Panc1 (cell line): ENCODE data around the gene MUCL3. TPM values are rescaled to one million over a fixed set of nuclear protein-coding genes. Genes with fewer than 3 reads are reported as not detected.

Experiments used
- ATAC-seq: fragments of 200-7000 bp; cut with Tn5 transposase; 2 replicates; pipeline ENCODE4 v1.9.1; 2020; ENCODE audit warnings: mild to moderate bottlenecking, moderate library complexity
- BruUV-seq: library from RNA; stranded (reverse); fragments of 400-500 nt; replicated peaks from 2 replicates; lab custom pipeline; 2021; lab: Mats Ljungman, UMichigan
- CTCF ChIA-PET: fragments of 300-600 bp; sonication (Branson Sonifier 250); formaldehyde crosslinking; loops from one replicate; lab custom pipeline; 2022; ENCODE audit warnings: antibody characterized with exemption; lab: Charles Lee
- POLR2A ChIA-PET: fragments of 300-600 bp; sonication (Branson Sonifier 250); formaldehyde crosslinking; loops from one replicate; lab custom pipeline; 2022; ENCODE audit warnings: antibody characterized with exemption; lab: Charles Lee
- DNase-seq: peaks from one replicate; pipeline ENCODE4 v3.0.0-alpha.2; 2010; ENCODE audit warnings: low read depth, low spot score
- H3K27ac ChIP-seq: 2 replicates; pipeline ENCODE4 v1.5.1; 2011; ENCODE audit warnings: mild to moderate bottlenecking, low read length, inconsistent platforms
- H3K27me3 ChIP-seq: fragments of 200-500 bp; sonication (Bioruptor generic); 2 replicates; pipeline ENCODE4 v1.6.0; 2014; ENCODE audit warnings: low read length, inconsistent platforms; ENCODE audit not compliant: control insufficient read depth, insufficient read depth
- H3K36me3 ChIP-seq: fragments of 200-500 bp; sonication (Bioruptor generic); 2 replicates; pipeline ENCODE4 v1.5.1; 2014; ENCODE audit warnings: inconsistent platforms, mild to moderate bottlenecking, low read length, moderate library complexity; ENCODE audit not compliant: control insufficient read depth, insufficient read depth
- H3K4me1 ChIP-seq: 2 replicates; pipeline ENCODE4 v1.5.1; 2011; ENCODE audit warnings: inconsistent platforms, mild to moderate bottlenecking, low read length, moderate library complexity; ENCODE audit not compliant: control insufficient read depth, insufficient read depth
- H3K4me3 ChIP-seq, 2 experiments: 2 replicates each; pipeline ENCODE4 v1.5.1; 2011 to 2012; ENCODE audit warnings: low read depth in 2 of 2, low read length in 2 of 2, mild to moderate bottlenecking in 2 of 2, inconsistent platforms in 1 of 2, moderate library complexity in 1 of 2
- H3K9me3 ChIP-seq: fragments of 200-500 bp; sonication (Bioruptor generic); 2 replicates; pipeline ENCODE4 v1.5.1; 2014; ENCODE audit warnings: low read depth, mild to moderate bottlenecking, inconsistent platforms, low read length, moderate library complexity; ENCODE audit not compliant: control insufficient read depth, insufficient read depth
- POLR2AphosphoS5 ChIP-seq: IDR thresholded peaks from 2 replicates; pipeline ENCODE4 v1.6.1; 2012; ENCODE audit warnings: mild to moderate bottlenecking, low read depth, low read length, moderate library complexity
- SIN3A ChIP-seq: IDR thresholded peaks from 2 replicates; pipeline ENCODE4 v1.6.1; 2012; ENCODE audit warnings: low read depth, mild to moderate bottlenecking, low read length, moderate library complexity, borderline replicate concordance; ENCODE audit not compliant: insufficient read depth
- TCF7L2 ChIP-seq: IDR thresholded peaks from 2 replicates; pipeline ENCODE4 v1.6.1; 2011; ENCODE audit warnings: mild to moderate bottlenecking, low read depth, low read length, inconsistent platforms
- in situ Hi-C: cut with HindIII; loops from 2 replicates; pipeline ENCODE4 v1.10.0; 2016; ENCODE audit warnings: low sequenced_read_pairs, low pct_unique_long_range_greater_than_20kb
- intact Hi-C: fragments of 100-400 bp; cut with micrococcal nuclease; formaldehyde crosslinking; loops from one replicate; pipeline ENCODE4 v1.10.0; 2022; ENCODE audit not compliant: unreplicated experiment
- total RNA-seq: library from RNA; stranded (reverse); gene quantifications from one replicate; pipeline ENCODE4 v1.2.1, GENCODE V29; 2021; ENCODE audit not compliant: unreplicated experiment
- TF ChIP-seq, protein P1 (sequence below), 2 experiments: IDR thresholded peaks; 2 replicates each; pipeline ENCODE4 v1.6.1; 2011 to 2012; ENCODE audit warnings: low read depth in 2 of 2, control low read depth in 1 of 2, low read length in 1 of 2, mild to moderate bottlenecking in 1 of 2, moderate library complexity in 1 of 2; ENCODE audit not compliant: insufficient read depth in 1 of 2
- TF ChIP-seq, protein P2 (sequence below): fragments of 450-650 bp; IDR thresholded peaks from 2 replicates; pipeline ENCODE4 v1.5.1; 2017; ENCODE audit warnings: mild to moderate bottlenecking

MUCL3 gene
- total RNA-seq, 1 experiment from 2014 or later, result not detected

DNA sequence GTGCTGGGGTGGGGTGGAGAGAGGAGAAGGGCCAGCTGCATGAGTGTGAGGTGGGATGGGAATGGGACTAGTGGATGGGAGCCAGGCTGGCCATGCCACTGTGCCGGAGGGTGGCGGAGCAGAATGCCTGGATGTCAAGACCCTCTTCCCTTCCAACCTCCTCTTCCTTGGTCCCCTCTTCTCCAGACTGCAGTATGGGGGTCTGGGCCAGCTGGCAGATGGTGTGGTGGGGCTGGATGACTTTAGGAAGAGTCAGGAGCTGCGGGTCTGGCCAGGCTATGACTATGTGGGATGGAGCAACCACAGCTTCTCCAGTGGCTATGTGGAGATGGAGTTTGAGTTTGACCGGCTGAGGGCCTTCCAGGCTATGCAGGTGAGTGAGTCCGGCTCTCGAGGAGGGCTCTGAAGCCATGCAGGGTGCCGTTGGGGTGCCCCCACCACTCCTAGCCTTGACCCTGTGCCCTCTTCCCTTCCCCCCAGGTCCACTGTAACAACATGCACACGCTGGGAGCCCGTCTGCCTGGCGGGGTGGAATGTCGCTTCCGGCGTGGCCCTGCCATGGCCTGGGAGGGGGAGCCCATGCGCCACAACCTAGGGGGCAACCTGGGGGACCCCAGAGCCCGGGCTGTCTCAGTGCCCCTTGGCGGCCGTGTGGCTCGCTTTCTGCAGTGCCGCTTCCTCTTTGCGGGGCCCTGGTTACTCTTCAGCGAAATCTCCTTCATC, 48.8 kb upstream of the MUCL3 start:
- TF ChIP-seq, protein P1, sequence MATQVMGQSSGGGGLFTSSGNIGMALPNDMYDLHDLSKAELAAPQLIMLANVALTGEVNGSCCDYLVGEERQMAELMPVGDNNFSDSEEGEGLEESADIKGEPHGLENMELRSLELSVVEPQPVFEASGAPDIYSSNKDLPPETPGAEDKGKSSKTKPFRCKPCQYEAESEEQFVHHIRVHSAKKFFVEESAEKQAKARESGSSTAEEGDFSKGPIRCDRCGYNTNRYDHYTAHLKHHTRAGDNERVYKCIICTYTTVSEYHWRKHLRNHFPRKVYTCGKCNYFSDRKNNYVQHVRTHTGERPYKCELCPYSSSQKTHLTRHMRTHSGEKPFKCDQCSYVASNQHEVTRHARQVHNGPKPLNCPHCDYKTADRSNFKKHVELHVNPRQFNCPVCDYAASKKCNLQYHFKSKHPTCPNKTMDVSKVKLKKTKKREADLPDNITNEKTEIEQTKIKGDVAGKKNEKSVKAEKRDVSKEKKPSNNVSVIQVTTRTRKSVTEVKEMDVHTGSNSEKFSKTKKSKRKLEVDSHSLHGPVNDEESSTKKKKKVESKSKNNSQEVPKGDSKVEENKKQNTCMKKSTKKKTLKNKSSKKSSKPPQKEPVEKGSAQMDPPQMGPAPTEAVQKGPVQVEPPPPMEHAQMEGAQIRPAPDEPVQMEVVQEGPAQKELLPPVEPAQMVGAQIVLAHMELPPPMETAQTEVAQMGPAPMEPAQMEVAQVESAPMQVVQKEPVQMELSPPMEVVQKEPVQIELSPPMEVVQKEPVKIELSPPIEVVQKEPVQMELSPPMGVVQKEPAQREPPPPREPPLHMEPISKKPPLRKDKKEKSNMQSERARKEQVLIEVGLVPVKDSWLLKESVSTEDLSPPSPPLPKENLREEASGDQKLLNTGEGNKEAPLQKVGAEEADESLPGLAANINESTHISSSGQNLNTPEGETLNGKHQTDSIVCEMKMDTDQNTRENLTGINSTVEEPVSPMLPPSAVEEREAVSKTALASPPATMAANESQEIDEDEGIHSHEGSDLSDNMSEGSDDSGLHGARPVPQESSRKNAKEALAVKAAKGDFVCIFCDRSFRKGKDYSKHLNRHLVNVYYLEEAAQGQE (IDR thresholded peaks at IDR 0.05; ENCODE audit: insufficient read depth in 1 of 2, low read depth in 2 of 2, low read length in 1 of 2), result no peak
- TF ChIP-seq SIN3A, result no peak
- no peak for TF ChIP-seq POLR2AphosphoS5
- TF ChIP-seq TCF7L2, result no peak
- TF ChIP-seq, protein P2, sequence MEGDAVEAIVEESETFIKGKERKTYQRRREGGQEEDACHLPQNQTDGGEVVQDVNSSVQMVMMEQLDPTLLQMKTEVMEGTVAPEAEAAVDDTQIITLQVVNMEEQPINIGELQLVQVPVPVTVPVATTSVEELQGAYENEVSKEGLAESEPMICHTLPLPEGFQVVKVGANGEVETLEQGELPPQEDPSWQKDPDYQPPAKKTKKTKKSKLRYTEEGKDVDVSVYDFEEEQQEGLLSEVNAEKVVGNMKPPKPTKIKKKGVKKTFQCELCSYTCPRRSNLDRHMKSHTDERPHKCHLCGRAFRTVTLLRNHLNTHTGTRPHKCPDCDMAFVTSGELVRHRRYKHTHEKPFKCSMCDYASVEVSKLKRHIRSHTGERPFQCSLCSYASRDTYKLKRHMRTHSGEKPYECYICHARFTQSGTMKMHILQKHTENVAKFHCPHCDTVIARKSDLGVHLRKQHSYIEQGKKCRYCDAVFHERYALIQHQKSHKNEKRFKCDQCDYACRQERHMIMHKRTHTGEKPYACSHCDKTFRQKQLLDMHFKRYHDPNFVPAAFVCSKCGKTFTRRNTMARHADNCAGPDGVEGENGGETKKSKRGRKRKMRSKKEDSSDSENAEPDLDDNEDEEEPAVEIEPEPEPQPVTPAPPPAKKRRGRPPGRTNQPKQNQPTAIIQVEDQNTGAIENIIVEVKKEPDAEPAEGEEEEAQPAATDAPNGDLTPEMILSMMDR, result no peak
- H3K4me1 ChIP-seq, result peaks cover 5% of the 10 kb centered on the region
- no TSS peak for BruUV-seq
- no peak overlapping the region for H3K27ac ChIP-seq
- ChIA-PET POLR2A (no interaction called here), CTCF (interaction anchor here (0.6 kb wide), 1 partner anchor 38 kb away, joined by 11 read pairs; no protein-coding TSS in a partner anchor)
- DNase-seq (no peak), ATAC-seq (no peak)
- no peak overlapping the region for H3K4me3 ChIP-seq
- H3K9me3 ChIP-seq, result no peaks in the 10 kb centered on the region
- intact Hi-C loops (no loop called here), in situ Hi-C loops (no loop called here)
- H3K27me3 ChIP-seq, result no peaks in the 10 kb centered on the region
- no peaks in the 10 kb centered on the region for H3K36me3 ChIP-seq

DNA sequence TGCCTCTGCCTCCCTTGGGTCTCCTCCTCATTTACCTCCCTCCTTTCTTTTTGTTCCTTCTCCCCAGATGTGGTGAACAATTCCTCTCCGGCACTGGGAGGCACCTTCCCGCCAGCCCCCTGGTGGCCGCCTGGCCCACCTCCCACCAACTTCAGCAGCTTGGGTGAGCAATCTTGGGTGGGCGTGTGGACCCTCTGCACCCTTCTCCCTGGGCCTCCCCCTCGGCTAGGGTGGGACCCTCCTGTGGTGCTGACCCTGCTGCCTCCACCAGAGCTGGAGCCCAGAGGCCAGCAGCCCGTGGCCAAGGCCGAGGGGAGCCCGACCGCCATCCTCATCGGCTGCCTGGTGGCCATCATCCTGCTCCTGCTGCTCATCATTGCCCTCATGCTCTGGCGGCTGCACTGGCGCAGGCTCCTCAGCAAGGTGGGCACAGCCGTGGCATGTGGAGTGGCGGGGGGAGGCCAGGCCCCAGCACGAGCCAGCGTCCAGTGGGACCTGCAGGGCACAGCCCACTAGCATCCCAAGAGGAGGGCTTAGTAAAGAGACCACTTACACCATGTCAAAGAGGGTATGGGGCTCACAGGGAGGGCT, 47.7 kb upstream of the MUCL3 start:
- DNase-seq (no peak), ATAC-seq (no peak)
- no peak for TF ChIP-seq POLR2AphosphoS5
- TF ChIP-seq, protein P2, result no peak
- TF ChIP-seq TCF7L2, result no peak
- no peak for TF ChIP-seq SIN3A
- TF ChIP-seq, protein P1 (IDR thresholded peaks at IDR 0.05; ENCODE audit: insufficient read depth in 1 of 2, low read depth in 2 of 2, low read length in 1 of 2), result no peak
- in situ Hi-C loops (no loop called here), intact Hi-C loops (no loop called here)
- no peaks in the 10 kb centered on the region for H3K9me3 ChIP-seq
- H3K27me3 ChIP-seq, result no peaks in the 10 kb centered on the region
- POLR2A ChIA-PET, result no interaction called here
- CTCF ChIA-PET, result no interaction called here
- no peaks in the 10 kb centered on the region; the same call in 1 of the 2 replicates for H3K4me1 ChIP-seq
- H3K27ac ChIP-seq, result no peak overlapping the region
- H3K36me3 ChIP-seq, result no peaks in the 10 kb centered on the region
- no TSS peak for BruUV-seq
- H3K4me3 ChIP-seq, result no peak overlapping the region
